Thyroid gland (tissue), 4 donors: ENCODE measurements around the gene EYA4.

ENCODE experiments used
- POLR2A ChIP-seq, 2 donors: fragments of 450-650 bp; IDR thresholded peaks; one replicate each; pipeline ENCODE4 v1.6.1; 2017; ENCODE audit warnings: antibody characterized with exemption in 2 of 2, mild to moderate bottlenecking in 2 of 2, moderate library complexity in 1 of 2
- TF ChIP-seq, protein P1 (sequence below), 6 experiments: fragments of 200-600 bp in 3 of 6; fragments of 450-650 bp in 3 of 6; sonication (generic) in 3 of 6; IDR thresholded peaks; one replicate each; pipeline ENCODE4 v1.5.1; 2016 to 2019; ENCODE audit warnings: antibody characterized with exemption in 6 of 6, mild to moderate bottlenecking in 2 of 6, inconsistent platforms in 1 of 6, moderate library complexity in 1 of 6

DNA sequence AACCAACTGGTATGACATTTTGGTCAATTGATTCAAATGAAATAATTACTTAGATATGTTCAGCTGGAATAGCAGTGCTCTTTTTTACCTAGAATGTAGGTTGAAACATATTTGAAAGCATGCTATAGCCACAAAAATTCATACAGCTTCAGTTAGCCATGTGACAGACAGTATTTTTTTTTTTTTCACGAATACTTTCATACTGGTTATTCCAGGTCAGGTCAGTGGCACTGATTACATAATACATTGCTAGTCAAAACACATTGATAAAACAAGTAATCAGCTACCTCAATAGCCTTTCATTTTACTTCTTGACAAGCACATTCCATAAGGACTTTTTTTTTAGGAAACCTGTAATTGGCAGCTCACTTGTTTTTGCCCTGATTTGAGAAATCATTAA lies 222.6 kb downstream of the EYA4 start:
- TF ChIP-seq, protein P1, sequence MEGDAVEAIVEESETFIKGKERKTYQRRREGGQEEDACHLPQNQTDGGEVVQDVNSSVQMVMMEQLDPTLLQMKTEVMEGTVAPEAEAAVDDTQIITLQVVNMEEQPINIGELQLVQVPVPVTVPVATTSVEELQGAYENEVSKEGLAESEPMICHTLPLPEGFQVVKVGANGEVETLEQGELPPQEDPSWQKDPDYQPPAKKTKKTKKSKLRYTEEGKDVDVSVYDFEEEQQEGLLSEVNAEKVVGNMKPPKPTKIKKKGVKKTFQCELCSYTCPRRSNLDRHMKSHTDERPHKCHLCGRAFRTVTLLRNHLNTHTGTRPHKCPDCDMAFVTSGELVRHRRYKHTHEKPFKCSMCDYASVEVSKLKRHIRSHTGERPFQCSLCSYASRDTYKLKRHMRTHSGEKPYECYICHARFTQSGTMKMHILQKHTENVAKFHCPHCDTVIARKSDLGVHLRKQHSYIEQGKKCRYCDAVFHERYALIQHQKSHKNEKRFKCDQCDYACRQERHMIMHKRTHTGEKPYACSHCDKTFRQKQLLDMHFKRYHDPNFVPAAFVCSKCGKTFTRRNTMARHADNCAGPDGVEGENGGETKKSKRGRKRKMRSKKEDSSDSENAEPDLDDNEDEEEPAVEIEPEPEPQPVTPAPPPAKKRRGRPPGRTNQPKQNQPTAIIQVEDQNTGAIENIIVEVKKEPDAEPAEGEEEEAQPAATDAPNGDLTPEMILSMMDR (IDR thresholded peaks at IDR 0.05): no peak
- no peak for TF ChIP-seq POLR2A (IDR thresholded peaks at IDR 0.05)
